Hematopoietic multipotent progenitor cell (in vitro differentiated cells): Measurements from ENCODE around the gene EYA2. TPM values are rescaled to one million over a fixed set of nuclear protein-coding genes. Genes with fewer than 3 reads are reported as not detected.
"Not testable (repeated sequence)": the region's sequence is repeated elsewhere in the genome, so short reads cannot be mapped to it uniquely, and the experiment has no call there.

Experiments
- DNase-seq, 3 donors: peaks; one replicate each; pipeline ENCODE4 v3.0.0-alpha.2; 2011 to 2015; ENCODE audit warnings: low read depth in 2 of 3, low spot score in 2 of 3
- total RNA-seq: library from RNA; depleted of rRNA; stranded (reverse); fragments of >200 nt; gene quantifications from one replicate; pipeline ENCODE4 v1.2.3, GENCODE V29; 2012

EYA2 gene
- total RNA-seq, 1 donor: not detected

- no peak for DNase-seq
These were observed 595 bp downstream of the EYA2 start for GRCh38 chr20:46894971-46895905.

DNA sequence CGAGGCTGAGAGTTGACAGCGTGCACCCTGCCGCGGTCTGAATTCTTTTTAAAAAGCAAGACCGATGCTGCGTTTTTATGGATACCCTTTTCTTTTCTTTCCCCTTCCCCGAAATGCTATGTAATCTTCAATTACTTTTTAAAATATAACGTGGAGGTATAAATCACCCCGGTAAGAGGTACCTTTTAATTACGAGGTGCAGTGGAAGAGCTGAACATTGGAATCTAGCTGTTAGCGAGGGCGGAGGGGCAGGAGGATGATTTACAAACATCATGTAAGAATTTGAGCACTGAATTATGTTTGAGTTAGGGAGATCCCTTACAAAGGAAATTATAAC is 1.2 kb downstream of the EYA2 start:
- DNase-seq: no peak

DNA sequence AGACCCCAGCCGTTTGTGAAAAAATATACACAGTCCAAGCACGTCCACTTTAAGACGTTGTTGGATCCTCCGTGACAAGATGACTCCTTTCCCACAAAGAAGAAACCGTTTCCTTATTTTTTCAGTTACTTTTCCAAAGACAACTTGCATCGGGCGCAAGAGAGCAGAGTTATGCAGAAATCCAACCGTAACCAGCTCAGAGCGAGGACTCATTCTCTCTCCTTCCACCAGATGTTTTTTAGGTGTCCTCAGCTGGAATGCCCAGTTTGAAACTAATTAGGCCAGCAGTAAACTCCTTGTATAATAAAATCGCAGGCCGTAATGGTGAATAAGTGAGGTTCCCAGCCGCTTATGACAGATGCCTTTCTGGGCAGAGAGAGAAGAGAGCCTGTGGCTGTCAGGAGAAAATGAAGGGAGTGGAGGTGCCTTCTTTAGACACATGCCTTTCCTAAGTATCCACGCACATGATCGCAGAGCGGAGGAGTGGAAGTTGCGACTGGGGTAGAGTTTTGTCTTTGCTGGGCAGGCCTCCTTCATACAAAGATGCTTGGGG is 2.8 kb downstream of the EYA2 start:
- no peak for DNase-seq

GRCh38 chr20:46898423-46898822 is 3.8 kb downstream of the EYA2 start:
- DNase-seq: no peak

DNA sequence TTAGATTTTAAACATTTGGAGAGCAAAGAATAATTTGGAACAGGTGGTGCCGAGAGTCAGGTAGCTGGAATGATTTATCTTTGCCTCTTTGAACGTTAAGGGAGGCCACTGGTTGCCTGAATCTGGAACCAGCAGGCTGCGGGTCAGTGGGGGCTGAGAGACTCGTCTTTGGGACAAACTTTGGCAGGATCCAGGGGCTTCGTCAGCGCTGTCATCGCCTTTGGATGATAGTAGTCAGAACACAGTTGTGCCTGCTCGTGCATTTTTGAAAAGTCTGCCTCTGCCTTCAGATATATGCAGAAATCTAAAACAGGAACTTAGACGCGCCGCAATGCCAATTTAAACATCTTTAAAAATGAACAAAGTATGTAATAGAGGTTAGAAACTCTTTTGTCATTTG is 5.0 kb downstream of the EYA2 start:
- DNase-seq: no peak

- no peak for DNase-seq
These were observed 5.4 kb downstream of the EYA2 start for GRCh38 chr20:46900086-46900485.

DNA sequence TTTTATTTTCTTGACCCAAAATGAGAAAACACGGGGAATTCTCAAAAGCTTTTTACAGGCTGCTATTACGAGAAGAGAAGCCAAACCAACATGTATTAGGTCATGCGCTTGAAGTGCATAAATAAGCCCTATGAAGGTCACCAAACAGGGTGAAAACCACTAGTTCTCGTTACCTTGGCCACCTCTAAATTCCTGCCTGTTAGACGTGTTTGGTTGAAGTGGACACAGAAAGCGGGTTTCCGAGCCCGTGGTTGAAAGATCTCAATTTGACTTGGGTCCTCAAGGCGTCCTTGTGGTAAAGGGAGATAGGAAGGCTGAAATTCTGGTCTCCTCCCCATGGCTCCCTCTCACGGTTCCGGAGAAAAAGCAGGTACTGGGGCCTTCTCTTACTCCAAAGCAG is 6.2 kb downstream of the EYA2 start:
- no peak for DNase-seq

- DNase-seq: no peak
These were observed 7.0 kb downstream of the EYA2 start for GRCh38 chr20:46901638-46902037.

GRCh38 chr20:46903256-46903655 is 8.6 kb downstream of the EYA2 start:
- DNase-seq: no peak

GRCh38 chr20:46903937-46904336 is 9.3 kb downstream of the EYA2 start:
- DNase-seq: no peak

DNA sequence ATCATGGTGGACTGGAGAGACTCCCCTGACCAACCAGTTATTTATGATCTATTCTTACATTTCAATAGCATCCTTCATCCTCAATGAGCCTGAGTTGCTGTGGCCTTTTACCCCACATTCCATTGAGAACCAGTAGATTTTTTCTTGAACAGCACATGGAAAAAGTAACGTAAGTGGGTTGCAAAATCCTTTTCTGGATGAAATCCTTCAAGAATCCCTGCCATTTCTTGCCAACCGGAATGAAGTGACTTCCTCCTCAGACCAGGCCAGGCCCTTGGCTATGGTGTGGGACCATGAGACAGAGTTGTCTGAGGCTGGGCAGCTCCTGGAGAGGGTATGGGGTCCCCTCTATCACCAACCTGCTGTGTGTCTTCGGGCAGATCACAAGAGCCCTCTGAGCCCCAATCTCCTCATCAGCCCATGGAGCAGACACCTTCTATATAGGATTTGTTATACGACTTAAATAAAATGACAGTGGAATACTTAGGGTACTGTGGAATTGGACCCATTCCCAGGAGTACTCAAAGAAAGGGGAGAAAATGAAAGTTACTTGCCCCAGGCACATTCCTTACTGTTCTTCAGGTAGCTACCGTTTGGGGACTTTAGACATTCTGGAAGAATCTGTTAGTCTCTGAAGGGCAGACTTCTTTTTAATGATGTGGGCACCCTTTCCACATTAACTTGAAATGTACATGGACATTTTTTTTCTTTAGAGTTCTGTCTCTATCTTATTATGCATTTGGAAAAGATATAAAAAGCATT is 10.9 kb downstream of the EYA2 start:
- no peak for DNase-seq

- no peak for DNase-seq
These were observed 18.8 kb downstream of the EYA2 start for GRCh38 chr20:46913329-46914044.

- DNase-seq: no peak
These were observed 20.2 kb downstream of the EYA2 start for GRCh38 chr20:46914789-46915379.

DNA sequence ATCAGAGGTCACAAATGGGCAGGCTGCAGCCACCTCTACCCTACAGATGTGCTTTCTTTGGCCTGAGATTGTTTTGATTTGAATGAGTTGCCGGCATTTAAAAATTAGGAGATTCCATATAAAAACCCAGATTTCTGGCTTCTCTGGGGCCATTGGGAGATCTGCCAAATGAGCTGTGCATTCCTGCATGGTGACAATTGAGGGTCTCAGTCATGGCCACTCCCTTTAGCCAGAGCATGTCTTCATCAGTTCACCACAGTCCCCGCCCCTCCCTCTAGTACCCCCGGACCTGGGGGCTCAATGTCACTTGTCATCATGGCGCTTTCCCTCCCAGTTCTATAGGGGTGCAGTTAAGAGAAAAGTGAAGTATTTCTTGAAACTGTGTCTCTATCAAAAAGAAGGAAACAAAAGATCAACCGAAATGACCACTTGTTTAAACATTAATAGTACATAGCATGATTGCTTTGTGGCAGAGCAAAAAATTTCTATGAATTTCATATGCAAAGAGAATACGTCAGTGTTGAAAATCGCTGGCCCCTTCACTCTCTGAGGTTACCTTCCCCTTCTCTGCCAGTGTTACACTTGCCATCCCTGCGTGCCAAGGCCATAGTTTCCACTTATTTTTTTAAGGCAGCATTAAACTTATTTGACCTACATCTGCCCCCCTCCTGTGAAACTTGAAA is 21.1 kb downstream of the EYA2 start:
- no peak for DNase-seq

GRCh38 chr20:46916258-46916603 is 21.6 kb downstream of the EYA2 start:
- DNase-seq: no peak

GRCh38 chr20:46917155-46917554 is 22.5 kb downstream of the EYA2 start:
- no peak for DNase-seq

DNA sequence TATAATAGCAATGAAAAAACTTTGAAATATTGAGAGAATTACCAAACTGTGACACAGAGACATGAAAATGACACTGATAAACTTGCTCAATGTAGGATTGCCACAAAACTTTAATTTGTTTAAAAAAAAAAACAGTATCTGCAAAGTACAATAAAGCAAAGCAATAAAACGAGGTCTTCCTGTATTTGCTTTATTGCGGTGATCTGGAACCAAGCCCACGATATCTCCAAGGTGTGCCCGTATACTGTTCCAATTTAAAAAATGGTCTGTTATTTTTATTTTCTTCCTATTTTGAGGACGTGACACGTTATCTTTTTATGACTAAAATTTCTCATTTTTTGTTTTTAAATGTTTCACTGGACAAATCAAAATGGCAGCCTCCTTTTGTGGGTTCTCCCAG is 25.5 kb downstream of the EYA2 start:
- DNase-seq: no peak

- DNase-seq: not testable (repeated sequence)
These were observed 28.2 kb downstream of the EYA2 start for GRCh38 chr20:46922841-46923240.

DNA sequence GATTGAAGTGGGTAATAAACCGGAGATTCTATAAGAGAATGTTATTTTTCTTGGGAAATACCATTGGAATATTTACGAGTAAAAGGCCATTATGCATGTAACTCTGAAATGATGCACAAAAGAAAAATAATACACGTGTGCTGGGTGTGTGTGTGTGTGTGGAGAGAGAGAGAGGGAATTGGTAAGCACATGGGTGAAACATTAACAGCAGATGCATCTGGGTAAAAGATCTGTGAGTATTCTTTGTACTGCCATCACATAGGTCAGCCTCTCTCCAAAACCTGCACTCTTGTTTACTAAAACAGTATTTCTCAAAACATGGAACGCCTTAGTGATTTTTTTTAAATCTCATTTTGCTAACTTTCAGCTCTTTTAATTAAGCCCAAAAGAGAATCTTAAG is 28.9 kb downstream of the EYA2 start:
- DNase-seq: no peak

DNA sequence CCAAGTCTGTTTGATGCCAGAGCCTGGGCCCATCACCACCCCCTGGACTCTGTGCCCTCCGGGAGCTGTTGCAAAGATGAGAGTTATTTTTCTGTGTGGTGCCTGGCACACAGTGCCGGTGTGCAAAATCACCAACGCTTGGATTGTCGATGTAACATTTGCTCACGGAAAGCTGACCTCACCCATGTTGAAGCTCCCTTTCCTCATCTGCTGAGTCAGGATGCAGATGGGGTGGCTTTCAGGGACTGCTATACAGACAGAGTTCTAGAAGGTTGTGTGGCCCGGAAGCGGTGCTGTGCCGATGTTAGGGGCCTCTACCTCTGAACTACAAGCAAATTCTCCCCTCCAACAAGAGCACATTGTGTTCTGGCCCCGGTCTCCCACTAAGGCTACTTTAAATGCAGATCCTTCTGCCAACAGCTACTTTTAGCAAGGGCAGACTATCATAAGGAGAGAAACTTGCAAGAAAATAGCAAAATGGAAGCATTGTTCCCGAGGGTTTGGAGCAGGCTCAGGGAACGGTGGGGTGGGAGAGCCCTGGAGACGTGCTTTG is 34.0 kb downstream of the EYA2 start:
- DNase-seq: no peak
